Fibroblast of skin of left quadriceps (primary cell): ENCODE data around the gene ANKS6.

Experiments
- DNase-seq, 2 experiments: peaks; one replicate each; pipeline ENCODE4 v3.0.0-alpha.2; 2013; ENCODE audit warnings: low read depth in 2 of 2

The ANKS6 gene

DNA sequence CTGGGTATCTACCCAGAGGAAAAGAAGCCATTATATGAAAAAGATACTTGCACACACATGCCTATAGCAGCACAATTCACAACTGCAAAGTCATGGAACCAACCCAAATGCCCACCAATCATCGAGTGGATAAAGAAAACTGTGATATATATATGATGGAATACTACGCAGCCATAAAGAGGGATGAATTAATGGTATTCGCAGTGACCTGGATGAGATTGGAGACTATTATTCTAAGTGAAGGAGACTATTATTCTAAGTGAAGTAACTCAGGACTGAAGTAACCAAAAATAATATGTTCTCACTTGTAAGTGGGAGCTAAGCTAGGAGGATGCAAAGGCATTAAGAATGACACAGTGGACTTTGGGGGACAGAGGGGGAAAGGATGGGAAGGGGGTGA is 57.6 kb downstream of the ANKS6 start:
- no peak for DNase-seq

DNA sequence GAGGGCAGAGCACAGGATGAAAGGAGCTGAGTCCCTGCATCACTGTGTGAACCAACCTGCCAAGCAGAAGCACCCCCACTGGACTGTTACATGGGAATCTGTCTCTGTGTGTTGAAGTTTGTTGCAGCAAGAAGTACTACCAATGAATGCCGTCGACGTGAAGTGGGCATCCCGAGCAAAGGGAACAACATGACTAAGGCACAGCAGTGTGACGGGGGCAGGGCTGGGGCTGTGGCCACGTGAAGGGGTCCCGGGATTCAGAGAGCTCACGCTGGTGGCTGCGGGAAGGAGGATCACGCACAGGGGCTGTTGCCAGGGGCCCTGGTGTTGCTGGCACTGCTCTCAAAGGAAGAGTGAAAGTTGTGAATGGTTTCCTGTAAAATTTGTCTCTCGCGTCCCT is 60.1 kb downstream of the ANKS6 start:
- DNase-seq: no peak

DNA sequence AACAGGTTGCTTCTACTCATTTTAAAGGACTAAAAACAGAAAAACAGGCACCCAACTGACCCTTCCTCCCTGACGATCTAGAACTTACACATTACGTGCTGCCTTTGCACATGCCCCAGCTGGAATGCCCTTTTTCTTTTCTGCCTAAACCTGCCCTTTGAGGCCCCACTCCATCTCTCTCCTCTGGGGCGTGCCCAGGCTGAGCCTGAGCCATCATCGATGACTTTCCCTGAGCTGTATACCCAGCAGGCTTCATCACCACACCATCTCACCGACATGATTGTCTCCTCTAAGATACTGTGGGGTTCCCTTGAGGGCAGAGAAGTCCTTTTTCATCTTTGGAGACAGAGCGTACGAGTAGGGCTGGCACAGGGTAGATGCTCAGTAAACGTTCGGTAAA is 63.6 kb downstream of the ANKS6 start:
- no peak for DNase-seq

DNA sequence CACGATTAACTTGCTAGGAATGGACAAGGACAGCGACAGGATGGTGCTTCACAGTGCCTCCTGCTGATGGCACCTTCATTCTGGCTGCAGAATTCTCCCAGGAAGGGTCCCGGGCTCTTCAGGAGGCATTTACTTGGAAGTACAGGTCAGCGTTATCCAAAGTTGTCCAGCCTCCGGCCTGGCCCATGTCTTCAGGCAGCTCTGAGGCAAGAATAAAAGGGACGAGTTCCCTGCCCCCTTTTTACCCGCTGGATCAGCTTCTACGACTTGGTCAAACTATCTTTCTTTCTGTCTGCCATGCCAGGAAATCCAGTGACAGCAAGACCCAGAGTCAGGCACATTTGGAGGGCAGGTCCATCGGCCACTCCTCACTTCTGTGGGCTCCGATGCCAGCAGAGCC is 64.3 kb downstream of the ANKS6 start:
- DNase-seq: no peak

DNA sequence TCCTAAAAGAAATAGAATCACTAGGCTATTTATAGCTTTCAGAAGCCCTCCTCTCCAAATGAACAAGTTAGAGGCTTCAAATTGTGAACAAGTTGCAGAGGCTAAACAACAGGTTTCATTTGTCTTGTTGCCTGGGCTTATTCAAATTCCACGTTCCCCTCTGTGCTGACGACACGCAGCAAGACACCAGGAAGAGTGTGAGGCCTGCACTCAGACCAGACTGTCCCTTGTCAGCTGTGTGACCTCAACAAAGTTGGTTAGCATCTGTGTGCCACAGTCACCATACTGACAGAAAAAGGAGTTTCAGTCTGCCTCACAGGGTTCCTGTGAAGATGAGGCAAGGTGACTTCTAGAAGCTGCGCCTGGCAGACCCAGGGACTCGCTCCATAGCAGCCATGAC is 65.5 kb downstream of the ANKS6 start:
- no peak for DNase-seq

DNA sequence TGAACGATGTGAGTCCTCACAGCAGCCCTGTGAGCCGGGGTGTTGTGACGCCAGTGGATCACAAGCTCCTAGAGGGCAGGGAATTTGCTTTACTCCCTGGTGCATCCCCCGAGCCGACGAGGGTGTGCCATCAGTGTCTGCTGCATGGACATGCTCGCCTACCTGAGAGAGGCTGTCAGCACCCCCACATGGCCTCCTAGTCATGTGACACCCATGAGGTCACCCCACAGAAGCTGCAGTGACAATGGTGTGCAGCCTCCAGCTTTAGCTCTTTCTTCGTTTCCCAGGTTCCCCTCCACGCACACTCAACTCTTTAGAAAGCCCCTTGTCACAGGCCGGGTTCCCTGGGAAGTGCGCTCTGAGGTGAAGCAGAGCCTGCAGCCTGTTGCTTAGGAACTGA is 67.9 kb downstream of the ANKS6 start:
- no peak for DNase-seq

DNA sequence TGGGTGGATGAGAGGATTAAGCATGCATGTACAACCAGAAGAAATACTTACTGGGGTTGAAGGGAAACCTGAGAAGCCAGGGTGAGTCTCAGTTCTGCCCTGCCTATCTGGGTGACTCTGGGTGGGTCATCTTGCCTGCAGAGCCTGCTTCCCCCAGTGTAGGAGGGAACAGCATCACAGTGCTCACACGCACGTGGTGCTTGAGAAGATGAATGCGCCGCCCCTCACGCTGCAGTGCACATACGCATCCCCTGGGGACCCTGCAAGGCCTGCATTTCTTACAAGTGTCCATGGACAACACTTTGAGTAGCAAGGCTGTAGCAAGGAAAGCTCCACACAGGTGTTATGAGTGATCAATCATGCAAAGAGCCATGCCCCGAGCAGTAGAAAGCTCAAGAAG is 68.9 kb downstream of the ANKS6 start:
- DNase-seq: no peak

DNA sequence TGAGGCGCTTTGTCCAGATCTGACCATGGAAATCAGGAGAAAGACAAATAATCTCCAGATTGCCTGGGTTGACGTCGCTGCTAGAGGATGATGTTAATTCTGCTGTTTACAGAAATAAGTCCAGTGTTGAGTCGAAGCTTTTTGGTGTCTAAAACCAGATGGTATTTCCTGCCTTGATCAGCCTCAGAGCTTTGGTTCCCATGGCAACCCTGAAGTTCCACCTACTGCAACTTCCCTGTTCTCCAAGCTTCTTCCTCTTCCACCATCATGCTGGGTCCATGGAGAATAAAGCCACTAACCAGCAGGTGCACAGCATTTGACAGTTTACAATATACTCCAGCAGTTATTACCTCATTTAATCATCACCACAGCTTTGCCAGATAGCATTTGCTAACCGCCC is 69.6 kb downstream of the ANKS6 start:
- DNase-seq: no peak

DNA sequence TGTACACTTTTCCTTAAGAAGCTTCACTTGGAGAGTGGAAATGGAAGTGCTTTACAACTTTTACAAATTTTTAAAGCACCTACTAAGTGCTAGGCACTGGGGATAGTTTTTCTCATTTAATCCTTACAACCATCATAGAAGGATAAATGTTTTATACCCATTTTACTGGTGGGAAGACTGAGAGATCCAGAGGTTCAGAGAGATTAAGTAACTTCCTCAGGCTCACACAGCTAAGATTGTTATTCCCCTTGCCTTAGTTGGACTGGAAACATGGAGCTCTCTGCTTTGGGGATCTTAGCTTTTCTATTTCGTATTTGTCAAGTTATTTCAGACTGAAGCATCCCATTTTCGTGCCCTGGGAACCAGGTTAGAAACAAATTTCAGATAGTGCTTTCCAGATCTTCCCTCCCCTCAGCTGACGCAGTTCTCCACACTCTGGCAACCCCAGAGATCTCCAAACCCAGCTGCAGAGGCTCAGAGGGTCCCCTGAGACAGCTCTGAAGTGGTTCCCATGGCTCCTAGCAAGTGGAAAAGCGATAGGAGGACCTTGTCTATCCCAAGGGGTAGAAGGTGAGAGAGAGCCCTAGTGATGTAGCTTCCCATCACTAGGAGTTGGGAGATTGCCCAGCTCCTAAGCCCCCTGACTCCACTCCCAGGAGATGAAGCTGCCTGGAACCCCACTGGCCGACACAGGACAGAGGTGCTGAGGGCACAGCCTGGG is 71.4 kb downstream of the ANKS6 start:
- DNase-seq: no peak

DNA sequence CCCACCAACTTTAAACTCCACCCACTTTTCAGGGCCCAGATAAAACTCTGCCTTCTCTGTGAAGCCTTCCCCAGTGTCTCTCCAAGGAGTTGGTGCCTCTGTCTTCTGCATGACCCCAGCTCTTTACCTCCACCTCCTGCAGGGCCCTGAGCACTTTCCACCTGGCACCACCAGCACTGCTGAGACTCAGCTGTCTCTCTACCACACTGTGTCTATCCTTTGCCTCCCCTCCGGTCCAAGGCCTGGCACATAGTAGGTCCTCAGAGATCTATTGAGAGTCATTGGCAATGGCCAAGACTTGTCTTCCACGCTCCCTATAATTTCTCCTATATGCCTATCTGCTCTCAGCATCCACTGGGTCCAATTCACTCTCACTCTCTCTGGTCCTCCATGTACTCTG is 74.7 kb downstream of the ANKS6 start:
- DNase-seq: no peak

DNA sequence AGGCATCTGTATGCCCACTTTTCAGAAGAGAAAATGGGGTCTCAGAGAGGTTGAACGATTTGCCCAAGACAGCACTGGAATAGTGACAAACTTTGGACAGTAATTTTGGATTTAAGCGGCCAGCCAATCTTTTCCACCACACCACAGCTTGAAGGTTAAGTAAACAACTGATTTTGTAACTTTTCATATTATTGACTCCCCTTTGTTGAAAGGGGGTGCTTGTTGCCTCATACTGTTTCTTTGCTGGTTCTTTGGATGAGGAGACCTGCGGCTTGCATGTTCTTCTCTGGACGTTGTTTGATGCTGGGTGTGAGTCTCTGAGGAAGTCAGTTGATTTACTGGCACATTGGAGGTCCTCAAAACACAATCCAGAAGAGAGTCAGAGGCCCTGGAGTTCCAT is 76.0 kb downstream of the ANKS6 start:
- DNase-seq: no peak

DNA sequence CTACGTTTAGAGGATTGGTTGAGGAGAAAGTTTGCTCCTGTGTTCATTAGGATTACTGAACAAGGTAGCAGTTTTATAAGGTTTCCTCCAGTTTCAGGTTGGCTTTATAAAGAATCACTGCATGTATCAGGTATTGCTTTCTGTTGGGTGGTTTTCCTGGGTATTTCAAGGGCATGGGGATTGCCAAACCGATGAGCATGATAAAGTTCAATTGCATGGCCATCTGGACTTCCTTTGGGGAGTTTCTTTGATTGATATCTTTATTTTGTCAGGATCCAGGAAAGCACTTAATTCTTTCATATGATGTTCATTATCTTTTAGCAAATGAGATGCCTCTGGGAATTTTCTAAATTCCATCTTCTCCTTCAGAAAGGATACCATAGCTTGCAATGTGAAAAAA is 77.3 kb downstream of the ANKS6 start:
- no peak for DNase-seq

DNA sequence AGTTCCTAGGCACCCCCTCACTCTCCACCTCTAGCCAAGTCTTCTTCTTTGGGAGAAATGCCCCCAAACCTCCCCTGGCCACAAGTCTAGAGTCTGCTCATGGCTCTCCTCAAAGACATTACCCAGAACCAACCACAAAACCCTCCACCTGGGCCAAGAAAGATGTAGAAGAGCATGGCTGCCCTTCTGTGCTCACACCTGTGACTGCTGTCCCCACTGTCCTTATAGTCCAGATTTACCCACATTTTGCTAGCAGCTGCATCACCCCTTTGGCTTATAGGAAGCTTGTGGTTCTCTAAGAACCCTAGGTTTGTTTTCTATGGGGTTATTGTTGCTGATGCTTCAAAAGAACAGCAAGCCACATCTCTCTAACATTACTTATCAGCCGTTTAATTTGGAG is 81.5 kb downstream of the ANKS6 start:
- no peak for DNase-seq

DNA sequence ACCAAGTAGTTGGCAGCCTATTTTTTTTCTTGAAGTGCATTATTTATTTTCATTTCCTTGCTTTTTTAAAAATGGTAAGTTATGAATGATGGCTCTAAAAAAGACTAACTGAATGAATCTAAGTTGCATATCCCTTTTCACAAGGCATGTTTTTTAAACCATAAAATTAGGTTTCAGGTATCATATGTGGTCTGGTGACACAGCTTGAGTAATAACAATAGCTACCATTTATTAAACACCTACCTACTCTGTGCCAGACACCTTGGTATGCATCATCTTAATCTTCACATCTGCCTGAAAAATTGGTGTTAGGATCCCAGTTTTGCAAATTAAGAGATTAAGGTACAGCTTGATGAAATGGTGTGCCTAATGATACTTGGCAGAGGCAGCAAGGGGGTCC is 83.4 kb downstream of the ANKS6 start:
- no peak for DNase-seq

DNA sequence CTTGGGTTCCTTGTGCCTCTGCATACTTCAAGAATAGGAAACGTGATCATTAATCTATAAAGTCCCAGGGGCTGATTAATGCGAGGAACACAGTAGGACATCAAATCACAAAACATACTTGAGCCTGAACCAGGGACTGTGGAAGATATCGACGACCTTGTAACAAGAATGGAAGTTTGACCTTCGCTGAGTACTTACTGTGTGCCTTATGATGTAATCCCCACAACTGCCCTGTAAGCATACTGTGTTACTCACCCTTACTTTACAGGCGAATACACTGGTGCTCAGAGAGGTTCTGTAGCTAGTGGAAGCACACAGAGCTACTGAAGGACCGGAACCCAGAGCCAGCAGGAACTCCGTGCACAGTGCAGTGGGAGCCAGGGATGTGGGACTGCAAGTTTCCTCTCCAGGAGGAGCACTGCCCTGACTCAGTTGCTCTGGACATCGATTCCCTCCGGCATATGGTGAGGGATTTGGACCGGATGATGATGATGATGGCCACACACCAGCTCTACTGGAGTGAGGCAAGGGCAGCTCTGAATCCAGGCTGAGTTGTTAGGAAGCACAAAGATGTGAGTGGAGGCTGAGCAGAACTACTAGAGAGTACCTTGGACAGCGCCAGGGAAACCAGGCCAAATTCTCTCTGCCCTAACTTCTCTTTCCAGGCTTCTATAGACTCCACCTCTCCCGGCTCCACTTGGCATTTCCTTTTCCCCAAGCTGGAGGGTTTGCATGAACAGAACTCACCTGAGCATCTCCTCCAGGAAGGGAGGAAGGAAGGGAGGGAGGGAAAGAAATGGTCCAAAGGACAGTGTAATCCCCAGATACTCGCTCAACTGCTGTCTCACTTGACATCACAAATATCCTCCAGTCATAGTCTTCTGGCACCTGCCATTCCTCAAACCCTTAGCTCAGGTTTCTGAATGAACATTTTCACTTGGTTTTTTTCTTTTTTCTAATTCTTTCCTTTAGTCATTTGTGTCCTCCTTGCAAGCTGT is 86.1 kb downstream of the ANKS6 start:
- DNase-seq: peak; percentile 14 to 17

DNA sequence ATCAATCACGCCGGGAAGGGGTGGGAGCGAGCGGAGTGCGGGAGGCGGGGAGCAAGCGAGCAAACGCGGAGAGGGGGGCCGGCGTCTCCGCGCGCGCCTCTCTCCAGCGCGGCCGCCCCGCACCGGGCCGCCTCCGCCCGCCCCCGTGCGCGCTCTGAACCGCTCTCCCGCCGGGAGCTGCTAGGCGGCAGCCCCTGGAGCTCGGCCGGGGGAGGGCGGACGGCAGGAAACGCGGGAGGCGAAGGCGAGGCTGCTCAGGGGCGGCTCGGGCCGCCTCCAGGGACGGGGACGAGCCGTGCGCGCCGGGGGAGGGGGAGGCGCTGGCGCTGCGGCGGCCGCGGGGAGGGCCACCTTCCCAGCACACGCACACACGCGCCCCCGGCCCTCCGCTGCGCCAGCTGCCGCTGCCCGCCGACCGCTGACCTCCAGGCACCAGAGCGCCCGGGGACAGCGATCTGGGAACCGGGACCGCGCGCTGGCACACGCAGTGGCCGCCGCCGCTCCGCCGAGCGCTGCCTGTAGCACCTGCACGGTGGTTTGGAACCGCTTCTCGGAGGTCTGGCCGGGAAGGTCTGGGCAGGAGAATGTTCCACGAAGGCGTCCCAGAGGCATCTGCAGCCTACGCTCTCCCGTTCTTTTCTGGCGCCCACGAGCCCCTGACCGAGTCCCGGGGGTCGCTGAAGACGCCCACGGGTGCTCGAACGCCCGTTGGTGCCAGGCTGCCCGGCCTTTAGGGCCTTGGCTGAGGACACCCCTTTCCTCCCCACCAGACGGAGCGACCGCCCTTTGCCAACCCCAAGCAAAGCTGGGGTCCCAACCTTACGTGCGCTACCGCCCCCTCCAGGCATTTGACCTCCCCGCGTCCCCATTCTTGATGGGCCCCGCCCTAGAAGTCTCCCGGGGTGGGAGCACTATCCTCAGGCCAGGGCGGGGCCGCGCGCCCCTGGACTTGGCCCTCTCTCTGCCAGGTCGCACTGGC is 87.1 kb downstream of the ANKS6 start, which contains the start of gene GABBR2:
Gene GABBR2, minus strand, starts transcription at position 3 of the 979 bp plus-strand sequence. CDS start 198 bp downstream, outside the sequence.
- DNase-seq: no peak

DNA sequence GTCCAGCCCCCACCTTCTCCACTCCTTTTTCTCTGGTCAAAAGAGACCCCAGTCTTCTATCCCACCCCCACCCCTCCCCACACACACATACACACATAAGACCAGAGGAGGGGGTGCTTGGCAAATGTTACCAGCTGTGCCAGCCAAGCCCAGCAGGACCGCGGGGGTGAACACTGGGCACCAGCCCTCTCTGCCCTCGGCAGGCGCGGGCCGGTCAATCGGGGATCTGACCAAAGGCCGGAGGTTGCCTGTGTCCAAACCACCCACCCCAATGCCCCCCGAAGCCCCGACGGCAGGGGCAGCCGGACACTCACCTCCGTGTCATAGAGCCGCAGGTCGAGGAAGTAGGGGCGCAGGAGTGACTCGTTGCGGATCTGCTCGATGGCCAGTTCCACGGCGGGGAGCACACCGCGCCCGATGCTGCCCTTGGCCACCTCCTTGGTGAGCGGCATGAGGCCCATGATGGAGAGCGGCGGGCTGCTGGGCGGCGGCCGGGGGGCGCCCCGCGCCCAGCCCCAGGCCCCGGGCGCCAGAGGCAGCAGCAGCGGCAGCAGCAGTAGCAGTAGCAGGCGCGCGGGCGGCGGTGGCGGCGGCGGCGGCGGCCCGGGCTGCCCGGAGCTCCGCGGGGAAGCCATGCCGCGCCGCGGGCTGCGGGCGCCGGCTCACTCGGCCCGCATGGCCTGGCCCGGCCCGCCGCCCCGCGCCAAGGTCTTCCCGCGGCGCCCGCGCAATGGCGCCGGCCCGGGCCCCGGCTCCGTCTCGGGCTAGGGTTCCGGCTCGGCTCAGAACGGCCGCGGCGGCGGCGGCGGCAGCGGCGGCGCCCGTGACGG is 88.0 kb downstream of the ANKS6 start:
- DNase-seq: no peak

DNA sequence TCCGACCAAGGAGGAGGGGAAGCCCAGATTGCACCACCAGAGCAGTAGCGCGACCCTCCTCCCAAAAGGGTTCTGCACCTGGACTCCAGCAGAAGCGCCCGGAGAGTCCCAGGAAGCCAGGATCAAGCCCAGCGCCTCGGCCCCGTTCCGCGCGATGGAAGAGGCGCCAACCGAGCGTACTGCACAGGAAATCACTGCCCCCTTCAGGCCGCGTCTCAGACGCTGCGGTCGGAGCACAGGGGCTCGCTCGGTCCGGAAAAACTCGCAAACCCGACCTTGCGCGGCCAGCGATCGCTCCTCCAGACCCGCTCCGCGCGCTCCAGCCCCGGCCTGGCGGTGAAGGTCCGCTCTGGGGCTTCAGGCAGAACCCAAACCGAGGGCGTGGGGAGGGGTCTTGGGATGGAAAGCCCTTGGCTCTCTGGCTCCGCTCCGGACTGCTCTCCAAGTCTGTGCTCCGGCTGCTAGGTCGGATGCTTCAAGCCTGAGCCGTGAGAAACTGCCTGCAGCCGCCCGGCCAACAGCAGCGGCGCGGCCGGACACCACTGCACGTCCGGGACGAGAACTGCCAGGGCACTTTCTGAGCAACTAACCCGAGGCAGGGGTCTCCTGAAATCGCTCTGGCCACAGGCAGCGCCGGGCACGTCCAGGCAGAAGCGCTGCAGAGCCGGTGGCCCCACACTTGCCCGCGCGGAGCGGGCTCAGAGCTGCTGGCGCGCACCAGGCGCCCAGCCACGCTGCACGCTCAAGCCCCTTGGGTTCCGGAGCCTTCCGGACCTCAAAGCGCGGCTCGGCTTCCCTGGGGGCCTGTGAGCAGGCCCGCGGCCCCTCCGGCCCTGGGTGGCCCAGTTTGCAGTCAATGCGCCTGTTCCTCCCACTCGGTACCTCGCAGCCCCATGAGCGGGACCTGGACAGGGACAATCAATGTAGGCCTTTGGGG is 88.9 kb downstream of the ANKS6 start:
- peak; percentile 7 to 15 for DNase-seq

DNA sequence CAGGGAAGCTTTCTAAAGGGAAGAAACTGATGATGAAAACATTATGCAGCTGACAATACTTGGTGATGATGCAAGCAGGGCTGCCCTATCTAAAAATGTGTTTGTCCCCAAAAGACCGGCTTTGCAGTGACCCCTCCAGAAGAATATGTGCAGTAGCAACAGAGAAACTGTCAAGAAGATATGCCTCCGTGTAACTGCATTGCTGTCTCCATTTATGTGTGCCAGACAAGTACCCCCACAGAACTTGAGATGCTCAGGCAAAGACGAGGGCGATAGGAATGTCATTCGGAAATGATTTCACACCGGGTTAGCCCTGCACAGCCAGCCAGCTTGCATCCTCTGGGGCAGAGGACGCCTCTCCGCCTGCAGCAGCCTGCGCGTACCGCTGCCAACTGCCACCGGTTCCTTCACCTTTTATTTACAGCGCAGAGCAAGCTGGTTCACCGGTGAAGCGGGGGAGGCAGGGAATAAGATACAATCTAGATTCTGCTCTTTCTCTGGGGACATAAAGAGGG is 89.6 kb downstream of the ANKS6 start:
- no peak for DNase-seq
